HEK293T (cell line): ENCODE data around the gene PAN2.

Experiments
- ARNT ChIP-seq: fragments of 450-650 bp; IDR thresholded peaks from 2 replicates; pipeline ENCODE4 v1.6.1; 2017; ENCODE audit warnings: mild to moderate bottlenecking
- CTBP1 ChIP-seq: fragments of 450-650 bp; IDR thresholded peaks from 2 replicates; pipeline ENCODE4 v1.6.1; 2016; ENCODE audit warnings: borderline replicate concordance
- ELF4 ChIP-seq: fragments of 450-650 bp; IDR thresholded peaks from 2 replicates; pipeline ENCODE4 v1.6.1; 2017; ENCODE audit warnings: antibody characterized with exemption
- FOXA1 ChIP-seq: fragments of 450-650 bp; IDR thresholded peaks from 2 replicates; pipeline ENCODE4 v1.6.1; 2016; ENCODE audit warnings: mild to moderate bottlenecking
- FOXM1 ChIP-seq: fragments of 450-650 bp; IDR thresholded peaks from 2 replicates; pipeline ENCODE4 v1.6.1; 2017; ENCODE audit warnings: mild to moderate bottlenecking, borderline replicate concordance
- L3MBTL2 ChIP-seq: fragments of 450-650 bp; conservative IDR thresholded peaks from 2 replicates; pipeline ENCODE4 v1.6.1; 2016; ENCODE audit warnings: mild to moderate bottlenecking
- SP1 ChIP-seq: fragments of 450-650 bp; IDR thresholded peaks from 2 replicates; pipeline ENCODE4 v1.6.1; 2017
- SUZ12 ChIP-seq: fragments of 450-650 bp; IDR thresholded peaks from 2 replicates; pipeline ENCODE4 v1.6.1; 2016; ENCODE audit warnings: mild to moderate bottlenecking
- ZNF384 ChIP-seq: fragments of 450-650 bp; IDR thresholded peaks from 2 replicates; pipeline ENCODE4 v1.6.1; 2016

- TF ChIP-seq CTBP1 (no peak), ARNT (no peak), L3MBTL2 (no peak), ZNF384 (no peak), FOXA1 (no peak), FOXM1 (no peak), SUZ12 (no peak), ELF4 (no peak), SP1 (no peak)
Measured at GRCh38 chr12:56377989-56378316, 44.2 kb upstream of the PAN2 start.
